H54 (cell line): ENCODE measurements around the gene THSD4.
"Not testable (repeated sequence)": the region's sequence is repeated elsewhere in the genome, so short reads cannot be mapped to it uniquely, and the experiment has no call there.

Experiments used
- DNase-seq: peaks from one replicate; pipeline ENCODE4 v3.0.0; 2011; ENCODE audit warnings: low spot score, mixed read lengths; ENCODE audit not compliant: insufficient read length
- FAIRE-seq: peaks from 3 replicates; lab custom pipeline; 2011; peaks lifted over from hg19 to GRCh38; lab: Jason Lieb, UNC
- POLR2A ChIP-seq: IDR thresholded peaks from 2 replicates; pipeline ENCODE4 v1.6.1; 2011; ENCODE audit warnings: low read depth, mild to moderate bottlenecking, low read length

Gene THSD4

GRCh38 chr15:71295603-71296314 is 180.5 kb downstream of the THSD4 start:
- FAIRE-seq (no peak), DNase-seq (no peak)
- no peak for TF ChIP-seq POLR2A

GRCh38 chr15:71296315-71296679 is 181.0 kb downstream of the THSD4 start:
- DNase-seq (no peak), FAIRE-seq (no peak)
- no peak for TF ChIP-seq POLR2A

GRCh38 chr15:71301958-71302621 is 186.8 kb downstream of the THSD4 start:
- TF ChIP-seq POLR2A = no peak
- DNase-seq (no peak), FAIRE-seq (no peak)

GRCh38 chr15:71302861-71303410 is 187.7 kb downstream of the THSD4 start:
- DNase-seq (no peak), FAIRE-seq (no peak)
- no peak for TF ChIP-seq POLR2A

- no peak for FAIRE-seq
- TF ChIP-seq POLR2A = no peak
- no peak for DNase-seq
Observed at GRCh38 chr15:71303977-71304376, 188.7 kb downstream of the THSD4 start.

GRCh38 chr15:71304681-71305080 is 189.4 kb downstream of the THSD4 start:
- FAIRE-seq (no peak), DNase-seq (no peak)
- no peak for TF ChIP-seq POLR2A

- FAIRE-seq = no peak
- TF ChIP-seq POLR2A = no peak
- DNase-seq = no peak
Observed at GRCh38 chr15:71306538-71306937, 191.3 kb downstream of the THSD4 start.

- DNase-seq (no peak), FAIRE-seq (no peak)
- TF ChIP-seq POLR2A = no peak
Observed at GRCh38 chr15:71312194-71312708, 197.0 kb downstream of the THSD4 start.

GRCh38 chr15:71312731-71313460 is 197.6 kb downstream of the THSD4 start:
- TF ChIP-seq POLR2A = no peak
- no peak for FAIRE-seq
- DNase-seq = no peak

GRCh38 chr15:71313806-71314205 is 198.5 kb downstream of the THSD4 start:
- no peak for FAIRE-seq
- no peak for TF ChIP-seq POLR2A
- no peak for DNase-seq

- no peak for FAIRE-seq
- TF ChIP-seq POLR2A = no peak
- DNase-seq = no peak
Observed at GRCh38 chr15:71314956-71315537, 199.8 kb downstream of the THSD4 start.

- DNase-seq (no peak), FAIRE-seq (no peak)
- no peak for TF ChIP-seq POLR2A
Observed at GRCh38 chr15:71316911-71317310, 201.6 kb downstream of the THSD4 start.

GRCh38 chr15:71319424-71319823 is 204.2 kb downstream of the THSD4 start:
- not testable (repeated sequence) for FAIRE-seq, DNase-seq

GRCh38 chr15:71319935-71320334 is 204.7 kb downstream of the THSD4 start:
- no peak for DNase-seq
- no peak for TF ChIP-seq POLR2A
- no peak for FAIRE-seq
